GM19193 (cell line): ENCODE results near the gene HOXA3.

Source experiments
- POLR2A ChIP-seq: IDR thresholded peaks from 4 replicates; pipeline ENCODE4 v1.6.1; 2011; ENCODE audit not compliant: insufficient read depth, insufficient read length; ENCODE audit errors: extremely low read depth

Gene HOXA3

GRCh38 chr7:27111042-27111750 is 41.2 kb downstream of the HOXA3 start:
- TF ChIP-seq POLR2A, result no peak

DNA sequence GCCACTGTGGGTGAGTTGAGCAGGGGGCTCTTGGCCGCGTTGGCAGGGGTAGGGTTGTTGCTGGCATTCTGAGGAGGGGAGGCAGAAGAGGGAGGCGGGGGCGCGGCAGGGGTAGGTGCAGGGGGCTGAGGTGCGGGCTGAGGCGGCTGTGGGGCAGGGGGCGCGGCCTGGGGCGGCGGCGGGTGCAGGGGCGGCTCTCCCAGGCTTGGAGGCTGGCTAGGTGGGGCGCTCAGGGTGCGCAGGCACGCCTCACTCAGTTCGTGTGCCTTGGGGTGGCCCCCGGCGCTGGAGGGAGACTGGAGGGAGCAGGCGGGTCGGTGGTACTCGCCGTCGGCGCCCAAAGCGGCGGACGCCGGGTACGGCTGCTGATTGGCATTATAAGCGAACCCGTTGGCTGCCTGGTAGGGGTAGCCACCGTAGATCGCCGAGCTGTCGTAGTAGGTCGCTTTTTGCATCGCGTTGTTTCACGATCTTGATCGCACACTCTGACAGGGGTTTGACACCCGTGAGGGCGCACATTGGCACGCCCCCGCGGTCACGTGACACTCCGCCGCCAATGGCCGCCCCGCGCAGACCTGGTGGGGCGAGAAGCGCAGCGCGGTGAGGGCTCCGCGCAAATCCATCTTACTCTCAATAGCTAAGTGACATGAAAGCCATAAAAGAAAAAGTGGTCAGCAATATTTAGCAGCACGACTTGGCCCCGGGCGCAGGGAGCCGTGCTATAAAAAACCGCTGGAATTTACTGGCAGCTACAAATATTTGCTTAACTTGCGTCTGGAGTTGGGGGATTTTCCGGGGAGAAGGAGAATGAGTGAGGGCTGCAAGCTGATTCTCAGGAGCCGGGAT is 42.0 kb downstream of the HOXA3 start:
- TF ChIP-seq POLR2A, result no peak

- TF ChIP-seq POLR2A, result no peak
Observed at GRCh38 chr7:27109466-27110185, 42.8 kb downstream of the HOXA3 start.

GRCh38 chr7:27108390-27109127 is 43.8 kb downstream of the HOXA3 start:
- no peak for TF ChIP-seq POLR2A

GRCh38 chr7:27107391-27108381 is 44.7 kb downstream of the HOXA3 start:
- TF ChIP-seq POLR2A, result no peak

DNA sequence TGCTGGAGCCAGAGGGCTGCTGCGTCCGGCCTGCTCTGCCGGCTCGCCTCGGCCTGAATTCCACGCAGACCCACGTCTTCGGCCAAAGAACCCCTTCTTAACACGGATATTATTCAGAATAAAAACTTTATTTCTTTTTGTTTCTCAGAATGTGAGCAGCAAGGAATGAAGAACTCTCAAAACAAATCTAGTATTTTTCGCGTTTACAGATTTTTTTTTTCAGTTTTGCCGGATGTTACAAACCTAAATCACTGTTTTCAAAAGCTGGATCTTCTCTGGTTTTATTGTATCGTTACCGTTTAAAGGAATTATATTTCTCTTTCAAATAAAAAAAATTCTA is 45.5 kb downstream of the HOXA3 start:
- TF ChIP-seq POLR2A, result no peak

DNA sequence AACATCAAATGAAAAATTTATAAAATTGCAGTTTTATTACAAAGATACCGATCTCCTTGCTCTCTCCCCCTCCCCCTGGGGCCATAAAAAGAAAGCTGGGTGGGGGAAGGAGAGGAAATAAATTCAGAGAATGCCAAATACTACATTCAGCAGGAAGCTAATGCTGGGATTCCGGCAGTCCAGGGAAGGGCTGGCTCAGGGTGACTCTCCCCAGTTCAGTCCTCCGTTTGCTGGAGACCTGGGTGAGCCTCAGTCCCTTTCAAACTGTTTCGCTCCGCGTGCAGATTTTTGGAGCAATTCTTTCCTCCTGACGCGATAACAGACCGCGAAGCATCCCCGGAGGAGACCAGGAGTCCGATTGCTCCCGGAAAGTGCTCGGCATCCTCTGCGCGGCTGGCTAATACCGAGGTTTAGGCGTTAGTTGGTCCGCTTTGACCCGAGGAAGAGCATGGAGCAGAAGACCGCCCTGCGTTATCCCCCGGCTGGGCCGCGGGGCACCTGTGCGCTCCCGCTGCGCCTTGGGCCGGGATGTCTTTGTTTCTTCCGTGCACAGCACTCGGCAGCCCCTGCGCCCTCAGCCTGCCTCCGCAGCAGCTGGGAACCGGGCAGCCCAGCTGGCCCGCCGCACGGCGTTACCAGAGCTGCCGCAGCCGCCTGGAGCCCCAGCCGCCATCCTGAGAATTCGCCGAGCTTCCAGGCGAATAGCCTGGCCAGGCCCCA is 46.0 kb downstream of the HOXA3 start:
- TF ChIP-seq POLR2A, result no peak

DNA sequence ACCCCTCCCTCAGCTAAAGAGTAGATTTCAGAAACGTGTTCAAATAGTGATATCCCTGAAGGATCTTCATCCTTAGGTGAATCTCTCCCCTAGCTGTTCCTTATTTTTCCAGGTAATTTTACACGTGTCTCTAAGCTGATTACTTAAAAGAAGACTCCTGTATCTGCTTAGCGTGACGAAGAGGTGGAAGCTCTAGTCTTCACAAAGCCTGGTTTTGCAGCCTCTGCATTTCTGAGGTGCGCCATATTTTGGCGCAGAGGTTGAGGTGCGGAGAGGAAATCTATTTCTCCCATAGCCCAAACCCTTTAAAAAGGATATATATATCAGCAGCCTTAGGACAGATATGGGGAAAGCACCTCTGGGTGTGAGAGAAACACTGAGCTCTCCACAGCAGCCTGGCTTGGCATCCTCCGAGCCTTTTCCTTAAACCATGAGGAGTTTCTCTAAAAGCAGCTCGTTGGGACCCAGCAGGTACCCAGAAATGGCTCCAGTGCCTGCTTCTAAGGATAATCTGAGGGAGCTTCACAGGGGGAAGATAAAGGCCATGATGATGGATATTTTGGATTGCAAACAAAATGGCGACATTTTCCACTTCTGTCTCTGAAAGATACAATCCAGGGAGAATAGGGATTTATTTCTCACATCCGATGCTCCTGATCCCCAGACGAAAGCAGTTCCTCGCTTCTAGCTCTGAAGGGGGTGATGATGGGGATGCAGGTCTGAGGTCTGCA is 46.9 kb downstream of the HOXA3 start:
- no peak for TF ChIP-seq POLR2A

DNA sequence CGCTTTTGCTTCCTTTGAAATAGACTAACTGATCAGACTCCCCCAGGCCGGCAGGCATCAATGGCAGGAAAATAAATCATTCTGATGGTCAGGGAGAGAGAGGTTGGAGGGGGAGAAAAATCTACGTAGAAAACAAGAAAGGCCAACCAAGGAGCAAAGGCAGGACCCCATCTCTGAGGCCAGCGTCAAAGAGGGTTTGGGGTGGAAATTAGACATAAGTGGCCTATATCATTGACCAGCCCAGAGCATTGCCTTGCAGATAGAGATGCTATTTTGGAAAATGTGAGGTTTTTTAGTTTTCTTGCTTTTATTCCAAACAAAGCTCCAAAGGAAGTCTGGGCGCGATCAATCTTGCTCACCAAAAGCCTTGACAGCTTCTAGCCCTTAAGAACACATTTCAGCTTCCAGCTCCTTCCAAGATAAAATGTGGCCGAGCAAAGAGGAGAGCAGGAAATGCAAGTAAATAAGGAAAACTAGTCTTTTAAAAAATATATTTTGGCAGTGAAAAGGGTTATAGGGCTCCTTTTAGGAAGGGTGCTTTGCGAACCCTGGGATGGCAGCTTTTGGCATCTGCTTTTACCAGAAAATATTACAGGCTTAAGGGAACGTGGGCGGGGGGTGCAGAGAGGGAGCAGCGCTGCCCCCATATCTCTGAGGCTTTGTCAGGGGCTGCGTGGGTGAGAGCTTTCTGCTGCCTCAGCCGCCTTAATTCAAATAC is 47.9 kb downstream of the HOXA3 start:
- no peak for TF ChIP-seq POLR2A

GRCh38 chr7:27103489-27104226 is 48.7 kb downstream of the HOXA3 start:
- no peak for TF ChIP-seq POLR2A
